ENCODE results near the gene ADAMTS2. TPM values are rescaled to one million over a fixed set of nuclear protein-coding genes. Genes with fewer than 3 reads are reported as not detected.
"Not testable (repeated sequence)": the region's sequence is repeated elsewhere in the genome, so short reads cannot be mapped to it uniquely, and the experiment has no call there.

The ADAMTS2 gene
- total RNA-seq, 1 experiment from 2014 or later: not detected

DNA sequence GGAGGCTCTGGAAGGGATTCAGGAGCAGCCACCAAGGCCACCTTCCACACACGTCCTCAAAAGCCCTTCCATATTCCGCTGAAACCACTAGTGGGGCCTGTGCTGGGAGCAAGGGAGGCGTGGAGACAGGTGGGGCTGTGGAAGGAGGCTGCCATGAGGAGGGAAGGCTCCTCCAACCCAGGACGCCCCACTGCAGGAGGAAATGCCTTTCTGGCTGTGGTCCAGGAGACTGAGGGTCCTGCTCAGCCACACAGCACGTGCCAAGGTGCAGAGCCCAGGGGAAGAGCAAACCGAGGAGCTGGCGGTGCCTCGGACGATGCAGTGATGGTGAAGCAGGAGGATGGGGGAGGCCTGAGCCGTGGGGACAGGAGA lies 49.5 kb downstream of the ADAMTS2 start:
- DNase-seq (ENCODE audit: low read depth, low spot score): no peak
- in situ Hi-C loops (cut with HindIII; ENCODE audit: low pct_unique_long_range_greater_than_20kb, low sequenced_read_pairs): no loop called here

DNA sequence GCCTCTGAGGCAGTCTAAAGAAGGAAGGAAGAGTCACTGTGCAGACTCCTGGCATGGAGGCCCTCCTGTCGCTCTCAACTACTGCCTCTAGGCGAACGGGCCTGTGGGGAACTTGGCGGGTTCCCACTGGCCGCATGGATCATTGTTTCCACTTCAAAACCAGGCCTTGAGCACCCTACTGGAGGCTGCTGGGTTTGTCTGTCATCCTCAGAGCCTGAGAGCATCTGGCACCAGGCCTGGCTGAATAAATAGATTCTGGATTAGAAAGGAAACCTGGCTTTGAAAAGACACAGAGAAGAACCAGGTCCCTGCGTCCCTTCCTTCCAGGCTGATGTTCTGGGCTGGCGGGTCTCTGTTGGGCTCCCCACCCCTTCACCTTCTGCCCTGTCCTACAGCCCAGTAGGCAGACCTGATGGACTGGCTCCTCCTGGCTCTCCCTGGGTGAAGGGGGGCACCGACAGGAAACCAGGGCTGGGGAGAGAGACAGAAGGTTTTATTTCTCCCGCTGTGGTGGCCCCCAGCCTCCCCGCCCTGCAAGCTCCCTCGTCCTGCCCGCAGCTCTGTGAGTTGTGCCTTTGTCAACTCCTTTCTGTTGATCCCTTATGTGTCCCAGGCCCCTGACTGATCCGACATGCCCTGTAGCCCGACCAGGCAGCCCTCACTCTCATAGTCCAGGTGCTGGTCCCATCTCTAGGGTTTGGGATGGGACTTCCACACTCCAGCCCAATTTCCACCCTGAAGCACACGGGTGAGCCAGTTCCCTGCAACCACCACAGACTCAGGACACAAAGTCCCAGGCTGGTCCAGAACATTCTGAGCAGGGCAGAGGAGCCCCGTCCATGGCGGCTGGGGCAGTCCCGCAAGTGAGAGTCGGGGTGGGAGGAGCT lies 50.1 kb downstream of the ADAMTS2 start:
- no peak for DNase-seq (ENCODE audit: low read depth, low spot score)
- in situ Hi-C loops (cut with HindIII; ENCODE audit: low pct_unique_long_range_greater_than_20kb, low sequenced_read_pairs): no loop called here

DNA sequence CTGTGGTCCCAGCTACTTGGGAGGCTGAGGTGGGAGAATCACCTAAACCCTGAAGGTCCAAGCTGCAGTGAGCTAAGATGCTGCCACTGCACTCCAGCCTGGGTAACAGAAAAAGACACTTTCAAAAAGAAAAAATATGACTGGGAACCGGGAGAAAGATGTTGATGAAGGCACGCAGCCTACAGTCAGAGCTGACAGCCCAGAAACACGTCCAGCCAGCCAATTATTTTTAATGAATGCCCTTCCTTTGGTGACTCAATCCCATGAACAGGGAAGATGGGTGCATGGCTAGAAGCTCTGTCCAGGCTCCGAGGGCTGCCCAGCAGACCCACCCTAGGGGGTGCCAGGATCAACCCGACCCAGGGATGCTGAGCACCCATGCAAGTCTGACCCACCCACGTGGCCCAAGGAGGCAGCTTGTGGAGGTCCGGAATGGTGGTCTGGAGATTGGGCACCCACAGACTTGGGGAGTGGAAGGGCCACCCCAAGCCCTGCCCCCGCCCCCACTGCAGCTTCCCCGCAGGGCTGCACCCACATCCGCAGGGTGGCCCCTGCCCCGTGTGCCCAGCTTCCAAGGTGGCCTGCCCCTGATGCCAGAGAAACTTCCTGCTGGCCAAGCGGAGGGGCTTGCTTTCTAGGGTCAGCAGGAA lies 51.0 kb downstream of the ADAMTS2 start:
- DNase-seq (ENCODE audit: low read depth, low spot score): no peak
- in situ Hi-C loops (cut with HindIII; ENCODE audit: low pct_unique_long_range_greater_than_20kb, low sequenced_read_pairs): no loop called here

DNA sequence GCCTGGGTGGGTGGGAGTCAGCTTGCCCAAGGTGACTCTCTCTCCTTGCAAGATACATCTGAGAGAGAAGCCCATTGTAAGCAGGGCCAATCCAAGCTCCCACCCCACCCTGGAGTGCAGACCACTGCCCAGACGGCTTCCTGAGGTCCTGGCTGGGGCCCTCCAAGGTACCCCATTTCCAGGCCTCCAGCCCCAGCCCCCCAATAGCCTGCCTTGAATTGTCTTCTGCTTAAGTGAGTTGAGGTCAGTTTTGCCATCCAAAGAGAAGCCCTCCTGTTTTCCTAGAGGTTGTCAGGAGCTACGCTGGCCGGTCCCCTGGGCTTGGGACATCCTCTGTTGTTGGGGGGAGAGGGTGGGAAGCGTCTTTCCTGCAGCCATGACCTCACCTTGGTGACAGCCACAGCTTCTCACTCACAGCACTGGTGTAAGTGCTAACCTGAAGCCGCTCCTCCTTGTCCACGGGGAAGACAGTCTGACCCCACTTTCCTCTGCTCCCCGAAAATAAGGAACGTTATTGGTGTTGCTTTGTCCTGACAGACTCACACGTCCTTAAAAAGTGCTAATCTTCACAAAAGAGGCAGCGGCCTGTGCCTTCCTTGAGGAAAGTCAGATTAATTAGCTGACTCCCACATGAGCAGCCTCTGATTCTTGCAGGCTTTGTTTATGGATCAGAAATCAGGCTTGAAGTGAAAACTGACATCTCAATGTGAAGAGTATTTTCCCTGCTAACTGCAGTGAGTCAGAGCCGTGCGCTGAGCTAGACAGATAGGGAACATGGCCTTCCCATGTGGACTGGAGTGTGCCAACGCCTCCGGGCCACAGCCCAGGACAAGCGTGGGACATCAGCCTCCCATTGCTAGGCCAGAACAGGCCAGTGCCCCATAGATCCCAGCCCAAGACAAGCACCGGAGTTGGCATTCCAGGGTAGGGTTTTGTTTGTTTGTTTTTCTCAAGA lies 52.3 kb downstream of the ADAMTS2 start:
- in situ Hi-C loops (cut with HindIII; ENCODE audit: low pct_unique_long_range_greater_than_20kb, low sequenced_read_pairs): no loop called here
- no peak for DNase-seq (ENCODE audit: low read depth, low spot score)

DNA sequence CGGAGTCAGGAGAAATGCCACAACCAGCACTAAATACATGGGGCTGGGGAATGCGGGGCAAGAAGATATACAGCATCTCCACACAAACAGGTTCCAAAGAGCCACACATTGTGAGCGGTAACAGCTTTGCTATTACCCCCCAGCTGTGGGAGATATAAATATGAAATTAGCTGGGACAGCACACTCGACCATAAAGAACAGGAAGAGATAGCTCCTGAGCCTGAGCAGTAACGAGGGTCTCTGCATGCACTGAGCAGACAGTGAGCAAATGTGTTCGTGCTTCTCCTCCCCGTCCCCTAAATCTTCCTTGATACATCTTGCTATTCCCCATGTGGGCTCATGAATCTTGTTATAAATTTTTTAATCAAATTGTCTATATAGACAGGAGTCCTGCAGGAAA lies 53.1 kb downstream of the ADAMTS2 start:
- no peak for DNase-seq (ENCODE audit: low read depth, low spot score)

DNA sequence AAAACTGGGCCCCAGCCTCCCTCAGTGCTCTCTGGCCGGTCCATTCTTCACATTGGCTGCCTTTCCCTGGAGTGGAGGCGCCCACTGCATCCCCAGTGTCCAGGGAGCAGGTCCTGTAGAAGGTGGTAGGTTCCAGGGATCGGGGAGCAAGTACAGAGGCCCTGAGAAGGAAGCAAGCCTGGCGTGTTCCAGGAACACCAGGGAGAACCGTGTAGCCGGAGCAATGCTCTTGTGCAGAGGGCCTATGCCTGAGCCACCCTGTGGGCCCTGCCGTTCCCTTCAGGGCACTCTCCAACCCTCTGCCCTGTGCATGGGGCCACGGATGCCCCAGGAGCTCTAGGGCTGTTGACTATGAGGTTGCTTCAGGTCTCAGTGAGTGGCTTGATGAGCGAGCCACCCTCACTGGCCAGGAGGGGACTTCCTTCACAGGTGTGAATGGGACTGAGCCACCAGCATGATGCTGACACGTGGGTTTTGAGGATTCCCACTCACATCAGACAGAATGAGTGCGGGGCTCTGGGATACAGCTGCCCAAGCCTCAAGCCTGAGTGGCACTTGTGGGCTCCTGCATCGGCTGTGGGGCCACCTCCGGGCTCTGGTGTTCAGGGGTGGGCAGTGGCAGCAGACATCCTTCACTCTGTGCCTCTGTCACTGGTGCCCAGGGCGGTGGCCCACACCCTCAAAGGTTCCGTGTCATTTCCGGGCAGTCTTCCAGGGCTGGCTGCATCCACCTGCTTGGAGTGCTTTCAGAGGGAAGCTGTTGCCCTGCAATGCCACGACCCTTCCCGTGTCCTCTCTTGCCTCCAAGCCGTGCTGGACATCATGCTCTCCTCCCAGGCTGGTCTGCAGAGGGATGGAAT lies 54.4 kb downstream of the ADAMTS2 start:
- in situ Hi-C loops (cut with HindIII; ENCODE audit: low pct_unique_long_range_greater_than_20kb, low sequenced_read_pairs): no loop called here
- DNase-seq (ENCODE audit: low read depth, low spot score): no peak

More for the DNA sequence above, 53.1 kb downstream of the ADAMTS2 start:
- in situ Hi-C loops (cut with HindIII; ENCODE audit: low pct_unique_long_range_greater_than_20kb, low sequenced_read_pairs): no loop called here

DNA sequence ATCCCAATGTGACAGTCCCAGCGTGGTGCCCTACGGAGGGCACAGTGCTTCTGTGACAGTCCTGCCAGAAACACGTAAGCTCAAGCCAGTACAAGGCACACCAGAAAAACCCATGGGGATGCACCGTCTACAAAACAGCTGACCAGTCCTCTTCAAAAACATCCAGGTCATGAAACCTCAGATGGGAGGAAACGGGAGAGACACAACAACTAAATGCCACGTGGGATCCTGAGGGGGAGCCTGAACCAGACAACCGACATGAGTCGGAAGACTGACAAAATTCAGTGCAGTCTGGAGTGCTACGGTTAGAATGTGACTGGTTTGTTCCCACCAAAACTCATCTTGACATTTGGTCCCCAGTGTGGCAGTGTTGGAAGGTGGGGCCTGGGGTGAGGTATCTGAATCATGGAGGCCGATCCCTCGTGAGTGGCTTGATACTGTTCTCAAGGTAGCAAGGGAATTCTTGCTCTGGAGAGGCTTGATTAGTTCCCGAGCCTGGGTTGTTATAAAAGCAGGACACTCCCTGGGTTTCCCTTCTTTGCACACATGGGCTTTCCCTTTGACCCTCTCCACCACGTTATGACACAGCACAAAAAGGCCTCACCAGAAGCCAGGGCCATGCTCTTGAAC lies 55.4 kb downstream of the ADAMTS2 start:
- in situ Hi-C loops (cut with HindIII; ENCODE audit: low pct_unique_long_range_greater_than_20kb, low sequenced_read_pairs): no loop called here
- DNase-seq (ENCODE audit: low read depth, low spot score): no peak

DNA sequence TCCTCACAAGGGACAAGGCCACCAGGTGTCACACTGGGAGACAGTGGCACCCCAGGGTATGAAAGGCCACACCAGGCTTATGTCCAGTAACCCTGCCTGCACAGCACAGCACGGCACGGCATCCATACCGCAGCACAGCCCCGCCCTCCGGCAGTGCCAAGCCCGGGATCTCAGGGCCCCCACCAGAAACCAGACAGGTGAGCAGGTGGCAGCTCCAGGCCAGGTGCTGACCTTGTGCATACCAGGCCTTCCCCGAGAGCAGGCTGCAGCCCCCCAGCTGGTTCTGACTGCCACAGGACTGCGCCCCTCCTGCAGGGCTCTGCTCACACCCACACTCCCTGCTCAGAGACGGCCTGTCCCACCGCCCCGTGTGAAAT lies 56.5 kb downstream of the ADAMTS2 start:
- DNase-seq (ENCODE audit: low read depth, low spot score): no peak
- in situ Hi-C loops (cut with HindIII; ENCODE audit: low pct_unique_long_range_greater_than_20kb, low sequenced_read_pairs): no loop called here

DNA sequence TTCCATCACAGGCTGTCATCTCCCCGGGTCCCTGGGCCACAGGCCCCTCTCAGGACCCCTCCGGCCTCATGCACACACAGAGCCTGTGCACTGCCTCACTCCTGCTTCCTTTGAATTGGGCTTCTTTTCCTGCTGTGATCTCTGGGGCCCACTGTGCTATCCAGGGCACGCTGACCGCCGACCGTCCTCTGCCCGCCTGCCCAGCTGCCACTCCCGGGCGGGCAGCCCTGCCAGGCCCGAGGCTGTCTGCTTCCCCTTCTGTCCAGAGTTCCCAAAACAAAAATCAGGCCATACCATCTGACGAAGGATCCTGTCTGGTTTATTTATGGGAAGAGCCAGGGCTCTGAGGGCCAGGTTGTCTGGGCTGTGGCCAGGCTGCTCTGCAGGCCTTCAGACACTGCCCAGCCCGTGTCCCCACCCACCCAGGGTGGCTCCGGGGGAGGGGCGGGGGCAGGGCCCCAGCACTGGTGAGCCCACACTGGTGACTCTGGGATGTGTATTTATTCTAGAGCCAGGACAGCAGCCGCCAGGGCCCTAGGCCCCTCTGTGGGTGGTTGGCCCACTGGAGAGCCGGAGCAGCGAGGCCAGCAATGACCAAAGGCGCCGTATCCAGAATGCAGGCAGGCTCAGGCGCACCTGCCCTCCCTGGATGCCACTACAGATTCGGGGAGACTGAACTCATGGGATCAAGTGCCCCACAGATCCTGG lies 57.0 kb downstream of the ADAMTS2 start:
- DNase-seq (ENCODE audit: low read depth, low spot score): no peak
- in situ Hi-C loops (cut with HindIII; ENCODE audit: low pct_unique_long_range_greater_than_20kb, low sequenced_read_pairs): no loop called here

DNA sequence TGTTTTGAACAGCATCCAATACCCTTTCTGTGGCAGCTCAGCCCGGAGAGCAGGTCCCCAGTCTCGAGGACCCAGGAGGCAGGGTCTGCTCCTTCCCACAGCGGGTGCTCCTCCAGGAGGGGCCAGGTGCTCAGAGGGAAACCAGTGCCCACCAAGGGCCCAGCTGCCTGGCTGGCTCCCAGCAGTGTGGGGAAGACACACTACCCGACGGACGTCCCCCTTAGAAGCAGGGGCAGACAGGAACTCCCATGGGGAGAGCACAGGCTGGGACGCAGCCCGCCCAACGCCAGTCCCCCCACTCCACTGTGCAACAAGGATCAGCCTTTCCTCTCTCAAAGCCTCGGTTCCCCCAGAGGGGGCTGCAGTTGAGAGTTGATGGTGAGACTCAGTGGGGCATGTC lies 57.6 kb downstream of the ADAMTS2 start:
- in situ Hi-C loops (cut with HindIII; ENCODE audit: low pct_unique_long_range_greater_than_20kb, low sequenced_read_pairs): no loop called here
- no peak for DNase-seq (ENCODE audit: low read depth, low spot score)

DNA sequence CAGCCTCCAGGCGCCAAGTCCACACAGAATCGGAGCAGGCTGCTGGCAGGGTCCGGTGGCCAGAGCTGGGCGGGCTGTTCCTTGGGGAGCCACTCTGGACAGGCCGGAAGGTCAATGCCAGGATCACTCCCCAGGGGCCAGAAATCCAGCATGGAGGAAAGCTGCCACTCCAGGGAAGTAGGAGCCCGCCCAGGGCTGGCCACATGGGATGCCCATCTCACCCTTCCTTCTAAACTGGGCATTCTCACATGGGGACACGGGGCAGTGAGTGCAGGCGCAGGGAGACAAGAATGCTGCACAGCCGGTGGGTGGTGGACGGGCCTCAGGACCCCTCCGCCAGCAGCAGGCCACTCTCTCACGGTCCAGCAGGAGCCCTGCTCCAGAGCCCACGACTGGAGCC lies 58.2 kb downstream of the ADAMTS2 start:
- in situ Hi-C loops (cut with HindIII; ENCODE audit: low pct_unique_long_range_greater_than_20kb, low sequenced_read_pairs): no loop called here
- DNase-seq (ENCODE audit: low read depth, low spot score): no peak

DNA sequence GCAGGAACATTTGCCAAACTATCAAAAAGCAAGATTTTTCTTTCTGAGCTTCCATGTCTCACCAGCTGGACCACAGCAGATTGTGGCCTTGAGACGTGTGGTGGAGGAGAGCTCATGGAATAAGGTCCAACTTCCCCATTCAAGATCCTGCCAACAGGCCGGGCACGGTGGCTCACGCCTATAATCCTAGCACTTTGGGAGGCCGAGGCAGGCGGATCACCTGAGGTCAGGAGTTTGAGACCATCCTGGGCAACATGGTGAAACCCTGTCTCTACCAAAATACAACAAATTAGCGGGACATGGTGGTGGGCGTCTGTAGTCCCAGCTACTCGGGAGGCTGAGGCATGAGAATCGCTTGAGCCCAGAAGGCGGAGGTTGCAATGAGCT lies 59.5 kb downstream of the ADAMTS2 start:
- DNase-seq (ENCODE audit: low read depth, low spot score); in situ Hi-C loops (cut with HindIII; ENCODE audit: low pct_unique_long_range_greater_than_20kb, low sequenced_read_pairs): not testable (repeated sequence)

DNA sequence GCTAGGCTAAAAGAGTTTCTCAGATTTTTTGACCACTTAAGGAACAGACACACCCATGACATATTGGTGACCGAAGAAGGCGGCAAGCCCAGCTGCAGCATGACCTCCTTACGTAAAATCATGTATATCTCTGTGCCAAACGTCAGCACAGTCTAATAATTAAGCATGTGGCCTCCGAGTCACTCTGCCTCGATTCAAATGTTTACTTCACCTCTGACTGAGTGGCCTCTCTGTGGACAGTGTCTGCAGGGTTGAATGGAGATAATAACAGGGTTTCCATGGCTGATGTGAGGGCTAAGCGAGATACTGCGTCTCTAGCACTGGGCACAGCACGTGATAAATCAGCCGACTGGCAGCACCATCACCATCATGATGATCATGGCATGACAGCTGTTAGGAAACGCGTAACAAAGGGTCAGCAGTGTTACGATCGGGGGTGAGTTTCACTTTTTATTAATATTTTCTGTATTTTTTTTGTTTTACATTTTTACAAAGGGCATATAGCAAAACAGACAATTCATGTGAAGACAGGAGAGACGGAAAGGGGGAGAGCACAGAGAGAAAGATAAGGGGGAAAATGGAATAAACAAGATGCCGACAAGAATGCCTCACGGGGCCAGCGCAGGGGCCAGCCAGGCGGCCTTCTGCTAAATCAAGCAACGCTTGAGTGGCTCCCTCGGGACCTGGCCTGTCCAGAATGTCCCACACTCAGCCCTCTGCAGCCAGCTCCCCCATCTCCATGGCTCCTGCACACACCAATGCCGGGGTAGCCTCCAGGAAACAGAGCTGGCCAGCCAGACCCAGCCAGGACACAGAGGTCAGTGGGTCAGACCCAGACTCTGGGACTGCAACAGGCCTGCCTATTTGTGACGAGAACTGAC lies 60.3 kb downstream of the ADAMTS2 start:
- in situ Hi-C loops (cut with HindIII; ENCODE audit: low pct_unique_long_range_greater_than_20kb, low sequenced_read_pairs): no loop called here

DNA sequence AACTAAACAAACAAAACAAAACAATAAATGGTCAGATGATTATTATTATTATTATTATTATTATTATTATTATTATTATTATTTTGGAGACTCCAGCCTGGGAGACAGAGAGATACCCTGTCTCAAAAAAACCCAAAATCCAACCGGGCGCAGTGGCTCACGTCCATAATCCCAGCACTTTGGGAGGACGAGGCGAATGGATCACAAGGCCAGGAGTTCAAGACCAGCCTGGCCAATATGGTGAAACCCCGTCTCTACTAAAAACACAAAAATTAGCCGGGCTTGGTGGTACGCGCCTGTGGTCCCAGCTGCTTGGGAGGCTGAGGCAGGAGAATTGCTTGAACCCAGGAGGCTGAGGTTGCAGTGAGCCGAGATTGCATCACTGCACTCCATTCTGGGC lies 61.4 kb downstream of the ADAMTS2 start:
- in situ Hi-C loops (cut with HindIII; ENCODE audit: low pct_unique_long_range_greater_than_20kb, low sequenced_read_pairs); DNase-seq (ENCODE audit: low read depth, low spot score): not testable (repeated sequence)

More for the DNA sequence above, 60.3 kb downstream of the ADAMTS2 start:
- DNase-seq (ENCODE audit: low read depth, low spot score): peak; percentile 6

DNA sequence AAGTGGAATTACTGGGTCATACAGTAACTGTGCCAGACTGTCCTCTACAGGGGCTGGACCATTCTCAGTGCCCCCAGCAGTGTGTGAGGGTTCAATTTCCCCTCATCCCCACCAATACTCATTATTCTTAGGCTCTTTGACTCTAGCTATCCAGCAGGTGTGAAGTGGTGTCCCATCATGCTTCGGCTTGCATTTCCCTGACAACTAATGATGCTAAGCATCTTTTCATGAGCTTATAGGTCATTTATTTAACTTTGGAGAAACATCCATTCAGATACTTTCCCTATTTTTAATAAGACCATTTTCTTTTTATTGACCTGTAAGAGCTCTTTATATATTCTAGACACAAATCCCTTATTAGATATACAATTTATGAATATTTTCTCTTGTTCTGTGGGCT lies 63.6 kb downstream of the ADAMTS2 start:
- DNase-seq (ENCODE audit: low read depth, low spot score): no peak
- in situ Hi-C loops (cut with HindIII; ENCODE audit: low pct_unique_long_range_greater_than_20kb, low sequenced_read_pairs): no loop called here
